PFSK-1 (cell line): ENCODE measurements around the gene ZNF319.

Experiments used
- FOXP2 ChIP-seq: optimal IDR thresholded peaks from 2 replicates; pipeline ENCODE3; 2011; ENCODE audit warnings: borderline replicate concordance, control low read depth, inconsistent platforms; ENCODE audit not compliant: insufficient read depth; ENCODE audit errors: extremely low read length, extremely low read depth
- POLR2AphosphoS5 ChIP-seq: IDR thresholded peaks from 2 replicates; pipeline ENCODE4 v1.6.1; 2012; ENCODE audit warnings: low read depth, mild to moderate bottlenecking, control low read depth, low read length, moderate library complexity
- REST ChIP-seq, 2 experiments: IDR thresholded peaks; 2 replicates each; pipeline versions ENCODE4 v1.6.1 to v1.8.0; 2011 to 2012; ENCODE audit warnings: low read depth in 2 of 2, low read length in 2 of 2, control low read depth in 1 of 2, inconsistent platforms in 1 of 2, mild to moderate bottlenecking in 1 of 2, moderate library complexity in 1 of 2; ENCODE audit not compliant: insufficient read depth in 1 of 2
- SIN3A ChIP-seq: IDR thresholded peaks from 2 replicates; pipeline ENCODE4 v1.6.1; 2012; ENCODE audit warnings: mild to moderate bottlenecking, low read length, moderate library complexity, borderline replicate concordance; ENCODE audit not compliant: insufficient read depth
- TAF1 ChIP-seq: IDR thresholded peaks from 2 replicates; pipeline ENCODE4 v1.6.1; 2012; ENCODE audit warnings: low read length, control low read depth, borderline replicate concordance; ENCODE audit not compliant: insufficient read depth

Gene ZNF319

DNA sequence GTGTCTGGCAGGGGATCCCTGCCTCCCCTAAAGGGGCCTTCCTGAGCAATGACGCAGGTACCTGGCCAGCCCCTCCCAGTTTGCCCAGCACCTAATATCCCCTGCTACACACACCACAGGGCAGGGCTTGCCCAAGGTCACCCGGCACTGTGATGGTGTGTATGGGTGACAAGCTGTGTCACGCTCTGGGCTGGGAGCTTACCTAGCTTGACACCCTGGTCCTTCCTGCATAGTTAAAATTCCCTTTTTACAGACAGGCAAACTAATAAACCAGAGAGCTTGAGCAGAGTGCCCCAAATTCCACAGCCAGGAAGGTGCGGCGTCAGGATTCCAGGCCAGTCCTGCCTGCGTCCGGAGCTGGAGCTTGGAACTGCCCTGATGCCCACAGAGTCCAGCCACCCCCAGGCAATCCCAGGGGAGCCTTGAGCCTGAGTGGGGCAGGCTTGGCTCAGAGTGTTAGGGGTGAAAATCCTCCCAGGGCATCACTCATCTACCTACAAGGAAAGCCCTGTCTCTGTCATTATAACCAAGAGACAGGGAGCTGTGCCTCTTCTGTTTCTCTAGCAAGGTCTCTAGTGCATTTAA, 43.2 kb upstream of the ZNF319 start:
- no peak for TF ChIP-seq POLR2AphosphoS5
- no peak for TF ChIP-seq FOXP2
- no peak for TF ChIP-seq SIN3A
- no peak for TF ChIP-seq TAF1
- TF ChIP-seq REST (IDR thresholded peaks at IDR 0.05; ENCODE audit: insufficient read depth in 1 of 2, low read depth in 2 of 2, low read length in 2 of 2): no peak

- no peak for TF ChIP-seq POLR2AphosphoS5
- no peak for TF ChIP-seq TAF1
- no peak for TF ChIP-seq FOXP2
- TF ChIP-seq SIN3A: no peak
- TF ChIP-seq REST (IDR thresholded peaks at IDR 0.05; ENCODE audit: insufficient read depth in 1 of 2, low read depth in 2 of 2, low read length in 2 of 2): no peak
Measured at GRCh38 chr16:58042886-58043515, 42.5 kb upstream of the ZNF319 start.

GRCh38 chr16:58042001-58042885, 41.8 kb upstream of the ZNF319 start:
- TF ChIP-seq POLR2AphosphoS5 (no peak), TAF1 (no peak)

- TF ChIP-seq REST (IDR thresholded peaks at IDR 0.05; ENCODE audit: insufficient read depth in 1 of 2, low read depth in 2 of 2, low read length in 2 of 2): no peak
- no peak for TF ChIP-seq FOXP2
- TF ChIP-seq TAF1: no peak
- TF ChIP-seq SIN3A: no peak
- TF ChIP-seq POLR2AphosphoS5: no peak
Measured at GRCh38 chr16:58041628-58041955, 41.1 kb upstream of the ZNF319 start.

- TF ChIP-seq SIN3A (no peak), FOXP2 (no peak), TAF1 (no peak), REST (IDR thresholded peaks at IDR 0.05; ENCODE audit: insufficient read depth in 1 of 2, low read depth in 2 of 2, low read length in 2 of 2) (no peak), POLR2AphosphoS5 (no peak)
Measured at GRCh38 chr16:58040945-58041627, 40.6 kb upstream of the ZNF319 start.
